ENCODE measurements around the gene PTPRD.
"Not testable (repeated sequence)": the region's sequence is repeated elsewhere in the genome, so short reads cannot be mapped to it uniquely, and the experiment has no call there.

PTPRD gene

GRCh38 chr9:10443868-10444204 lies 169.0 kb downstream of the PTPRD start:
- ATAC-seq (replicated peaks; ENCODE audit: extremely low read depth, poor library complexity, severe bottlenecking) (no peak), DNase-seq (ENCODE audit: low spot score in 2 of 2) (no peak)
- Mint-ChIP-seq H3K9me3 (peaks cover 21% of the 10 kb centered on the region), H3K4me3 (no peak overlapping the region), H3K36me3 (ENCODE audit: insufficient read depth) (peaks cover 1% of the 10 kb centered on the region), H3K27me3 (no peaks in the 10 kb centered on the region), H3K27ac (ENCODE audit: low read depth) (no peak overlapping the region), H3K4me1 (no peaks in the 10 kb centered on the region)

GRCh38 chr9:10443181-10443867 lies 169.5 kb downstream of the PTPRD start:
- no peaks in the 10 kb centered on the region for H3K27me3 Mint-ChIP-seq
- ATAC-seq (replicated peaks; ENCODE audit: extremely low read depth, poor library complexity, severe bottlenecking), result no peak

GRCh38 chr9:10438955-10439354 lies 173.8 kb downstream of the PTPRD start:
- no peak for ATAC-seq (replicated peaks; ENCODE audit: extremely low read depth, poor library complexity, severe bottlenecking)
- H3K27me3 Mint-ChIP-seq, result no peaks in the 10 kb centered on the region

More at GRCh38 chr9:10443181-10443867, 169.5 kb downstream of the PTPRD start:
- Mint-ChIP-seq H3K9me3 (peaks cover 21% of the 10 kb centered on the region), H3K27ac (ENCODE audit: low read depth) (no peak overlapping the region), H3K36me3 (ENCODE audit: insufficient read depth) (no peaks in the 10 kb centered on the region), H3K4me3 (no peak overlapping the region), H3K4me1 (no peaks in the 10 kb centered on the region)
- no peak for DNase-seq (ENCODE audit: low spot score in 2 of 2)

GRCh38 chr9:10436756-10437155 lies 176.0 kb downstream of the PTPRD start:
- Mint-ChIP-seq H3K27me3 (no peaks in the 10 kb centered on the region), H3K9me3 (peaks cover 11% of the 10 kb centered on the region), H3K4me1 (no peaks in the 10 kb centered on the region), H3K36me3 (ENCODE audit: insufficient read depth) (no peaks in the 10 kb centered on the region), H3K4me3 (no peak overlapping the region), H3K27ac (ENCODE audit: low read depth) (no peak overlapping the region)
- DNase-seq (ENCODE audit: low spot score in 2 of 2), result no peak
- no peak for ATAC-seq (replicated peaks; ENCODE audit: extremely low read depth, poor library complexity, severe bottlenecking)

More at GRCh38 chr9:10438955-10439354, 173.8 kb downstream of the PTPRD start:
- Mint-ChIP-seq H3K36me3 (ENCODE audit: insufficient read depth) (no peaks in the 10 kb centered on the region), H3K9me3 (peaks cover 5% of the 10 kb centered on the region), H3K4me3 (no peak overlapping the region), H3K27ac (ENCODE audit: low read depth) (no peak overlapping the region), H3K4me1 (no peaks in the 10 kb centered on the region)
- no peak for DNase-seq (ENCODE audit: low spot score in 2 of 2)

- peaks cover 10% of the 10 kb centered on the region for H3K9me3 Mint-ChIP-seq
- no peak for ATAC-seq (replicated peaks; ENCODE audit: extremely low read depth, poor library complexity, severe bottlenecking)
- no peaks in the 10 kb centered on the region for H3K27me3 Mint-ChIP-seq
Measured at GRCh38 chr9:10434412-10434811, 178.4 kb downstream of the PTPRD start.

GRCh38 chr9:10411272-10411671 lies 201.5 kb downstream of the PTPRD start:
- H3K27me3 Mint-ChIP-seq, result no peaks in the 10 kb centered on the region
- DNase-seq (ENCODE audit: low spot score in 2 of 2) (no peak), ATAC-seq (replicated peaks; ENCODE audit: extremely low read depth, poor library complexity, severe bottlenecking) (no peak)
- H3K4me3 Mint-ChIP-seq, result no peak overlapping the region
- no peaks in the 10 kb centered on the region for H3K36me3 Mint-ChIP-seq (ENCODE audit: insufficient read depth)
- no peak overlapping the region for H3K27ac Mint-ChIP-seq (ENCODE audit: low read depth)
- H3K4me1 Mint-ChIP-seq, result no peaks in the 10 kb centered on the region
- peaks cover 31% of the 10 kb centered on the region for H3K9me3 Mint-ChIP-seq

More at GRCh38 chr9:10434412-10434811, 178.4 kb downstream of the PTPRD start:
- Mint-ChIP-seq H3K4me3 (no peak overlapping the region), H3K27ac (ENCODE audit: low read depth) (no peak overlapping the region), H3K4me1 (no peaks in the 10 kb centered on the region), H3K36me3 (ENCODE audit: insufficient read depth) (peaks cover 2% of the 10 kb centered on the region)
- DNase-seq (ENCODE audit: low spot score in 2 of 2), result no peak

GRCh38 chr9:10403283-10403682 lies 209.5 kb downstream of the PTPRD start:
- H3K4me1 Mint-ChIP-seq, result no peaks in the 10 kb centered on the region

GRCh38 chr9:10396615-10397014 lies 216.2 kb downstream of the PTPRD start:
- Mint-ChIP-seq H3K27ac (ENCODE audit: low read depth) (no peak overlapping the region), H3K9me3 (peaks cover 22% of the 10 kb centered on the region), H3K4me1 (no peaks in the 10 kb centered on the region), H3K36me3 (ENCODE audit: insufficient read depth) (no peaks in the 10 kb centered on the region), H3K4me3 (no peak overlapping the region), H3K27me3 (no peaks in the 10 kb centered on the region)
- ATAC-seq (replicated peaks; ENCODE audit: extremely low read depth, poor library complexity, severe bottlenecking) (no peak), DNase-seq (ENCODE audit: low spot score in 2 of 2) (no peak)

More at GRCh38 chr9:10403283-10403682, 209.5 kb downstream of the PTPRD start:
- peaks cover 6% of the 10 kb centered on the region for H3K9me3 Mint-ChIP-seq
- DNase-seq (ENCODE audit: low spot score in 2 of 2) (no peak), ATAC-seq (replicated peaks; ENCODE audit: extremely low read depth, poor library complexity, severe bottlenecking) (no peak)
- no peak overlapping the region for H3K4me3 Mint-ChIP-seq
- no peaks in the 10 kb centered on the region for H3K27me3 Mint-ChIP-seq
- no peaks in the 10 kb centered on the region for H3K36me3 Mint-ChIP-seq (ENCODE audit: insufficient read depth)
- no peak overlapping the region for H3K27ac Mint-ChIP-seq (ENCODE audit: low read depth)

GRCh38 chr9:10387282-10387681 lies 225.5 kb downstream of the PTPRD start:
- Mint-ChIP-seq H3K27ac (ENCODE audit: low read depth) (no peak overlapping the region), H3K27me3 (no peaks in the 10 kb centered on the region), H3K36me3 (ENCODE audit: insufficient read depth) (no peaks in the 10 kb centered on the region), H3K9me3 (peaks cover 19% of the 10 kb centered on the region), H3K4me1 (no peaks in the 10 kb centered on the region), H3K4me3 (no peak overlapping the region)
- DNase-seq (ENCODE audit: low spot score in 2 of 2) (no peak), ATAC-seq (replicated peaks; ENCODE audit: extremely low read depth, poor library complexity, severe bottlenecking) (no peak)

GRCh38 chr9:10371824-10372223 lies 241.0 kb downstream of the PTPRD start:
- Mint-ChIP-seq H3K9me3 (peaks cover 26% of the 10 kb centered on the region), H3K27me3 (no peaks in the 10 kb centered on the region), H3K27ac (ENCODE audit: low read depth) (no peak overlapping the region), H3K36me3 (ENCODE audit: insufficient read depth) (no peaks in the 10 kb centered on the region), H3K4me3 (no peak overlapping the region), H3K4me1 (no peaks in the 10 kb centered on the region)
- DNase-seq (ENCODE audit: low spot score in 2 of 2) (no peak), ATAC-seq (replicated peaks; ENCODE audit: extremely low read depth, poor library complexity, severe bottlenecking) (no peak)

- no peak for DNase-seq (ENCODE audit: low spot score in 2 of 2)
- Mint-ChIP-seq H3K9me3 (peaks cover 13% of the 10 kb centered on the region), H3K4me1 (no peaks in the 10 kb centered on the region), H3K36me3 (ENCODE audit: insufficient read depth) (no peaks in the 10 kb centered on the region), H3K4me3 (no peak overlapping the region), H3K27ac (ENCODE audit: low read depth) (no peak overlapping the region), H3K27me3 (no peaks in the 10 kb centered on the region)
- no peak for ATAC-seq (replicated peaks; ENCODE audit: extremely low read depth, poor library complexity, severe bottlenecking)
Measured at GRCh38 chr9:10366171-10366779, 246.5 kb downstream of the PTPRD start.

- no peak overlapping the region for H3K27ac Mint-ChIP-seq (ENCODE audit: low read depth)
- H3K4me1 Mint-ChIP-seq, result no peaks in the 10 kb centered on the region
- DNase-seq (ENCODE audit: low spot score in 2 of 2) (no peak), ATAC-seq (replicated peaks; ENCODE audit: extremely low read depth, poor library complexity, severe bottlenecking) (no peak)
- H3K36me3 Mint-ChIP-seq (ENCODE audit: insufficient read depth), result no peaks in the 10 kb centered on the region
- peaks cover 11% of the 10 kb centered on the region for H3K9me3 Mint-ChIP-seq
- H3K4me3 Mint-ChIP-seq, result no peak overlapping the region
- no peaks in the 10 kb centered on the region for H3K27me3 Mint-ChIP-seq
Measured at GRCh38 chr9:10354591-10354990, 258.2 kb downstream of the PTPRD start.

GRCh38 chr9:10345621-10346020 lies 267.2 kb downstream of the PTPRD start:
- not testable (repeated sequence) for DNase-seq (ENCODE audit: low spot score in 2 of 2); H3K36me3 Mint-ChIP-seq (ENCODE audit: insufficient read depth); H3K9me3 Mint-ChIP-seq; H3K4me3 Mint-ChIP-seq; H3K27me3 Mint-ChIP-seq; H3K27ac Mint-ChIP-seq (ENCODE audit: low read depth); H3K4me1 Mint-ChIP-seq; ATAC-seq (replicated peaks; ENCODE audit: extremely low read depth, poor library complexity, severe bottlenecking)
